Neutrophil (primary cell): ENCODE data around the gene RHOH.
A peak's percentile ranks its signal among the peaks of the same experiment; 100 is the strongest.

ENCODE experiments used
- H3K27ac ChIP-seq: fragments of 200-600 bp; sonication (generic); 2 replicates; pipeline ENCODE4 v1.5.1; 2016; ENCODE audit warnings: mild to moderate bottlenecking, moderate library complexity
- H3K27me3 ChIP-seq: fragments of 200-600 bp; sonication (generic); 2 replicates; pipeline ENCODE4 v1.6.0; 2016; ENCODE audit warnings: mild to moderate bottlenecking
- H3K36me3 ChIP-seq: fragments of 200-600 bp; sonication (generic); 2 replicates; pipeline ENCODE4 v1.5.1; 2017
- H3K4me1 ChIP-seq, 2 experiments: fragments of 200-600 bp in 1 of 2; sonication (generic) in 1 of 2; 1 replicate in 1 of 2; 2 replicates in 1 of 2; pipeline versions ENCODE4 v1.5.1 to v1.6.1; 2013 to 2016; ENCODE audit warnings: low read depth in 1 of 2, low read length in 1 of 2, mild to moderate bottlenecking in 1 of 2, moderate library complexity in 1 of 2; ENCODE audit not compliant: control insufficient read depth in 1 of 2, insufficient read depth in 1 of 2
- H3K4me3 ChIP-seq, 2 experiments: fragments of 200-600 bp in 1 of 2; sonication (generic) in 1 of 2; 1 replicate in 1 of 2; 2 replicates in 1 of 2; pipeline ENCODE4 v1.5.1; 2013 to 2016; ENCODE audit warnings: low read depth in 1 of 2, low read length in 1 of 2, mild to moderate bottlenecking in 1 of 2, moderate library complexity in 1 of 2
- H3K9me3 ChIP-seq: fragments of 200-600 bp; sonication (generic); 2 replicates; pipeline ENCODE4 v1.5.1; 2016
- TF ChIP-seq, protein P1 (sequence below): fragments of 200-600 bp; sonication (generic); IDR thresholded peaks from 2 replicates; pipeline ENCODE4 v1.5.1; 2016; ENCODE audit warnings: antibody characterized with exemption

RHOH gene

GRCh38 chr4:40197879-40198689, 1.3 kb downstream of the RHOH start:
- Histone ChIP-seq H3K27ac (peak overlapping the region; percentile 82), H3K4me1 (peaks cover 75 to 78% of the 10 kb centered on the region in 2 experiments), H3K27me3 (no peaks in the 10 kb centered on the region), H3K9me3 (no peaks in the 10 kb centered on the region), H3K4me3 (peak overlapping the region; percentile 55 to 63), H3K36me3 (no peaks in the 10 kb centered on the region)
- TF ChIP-seq, protein P1, sequence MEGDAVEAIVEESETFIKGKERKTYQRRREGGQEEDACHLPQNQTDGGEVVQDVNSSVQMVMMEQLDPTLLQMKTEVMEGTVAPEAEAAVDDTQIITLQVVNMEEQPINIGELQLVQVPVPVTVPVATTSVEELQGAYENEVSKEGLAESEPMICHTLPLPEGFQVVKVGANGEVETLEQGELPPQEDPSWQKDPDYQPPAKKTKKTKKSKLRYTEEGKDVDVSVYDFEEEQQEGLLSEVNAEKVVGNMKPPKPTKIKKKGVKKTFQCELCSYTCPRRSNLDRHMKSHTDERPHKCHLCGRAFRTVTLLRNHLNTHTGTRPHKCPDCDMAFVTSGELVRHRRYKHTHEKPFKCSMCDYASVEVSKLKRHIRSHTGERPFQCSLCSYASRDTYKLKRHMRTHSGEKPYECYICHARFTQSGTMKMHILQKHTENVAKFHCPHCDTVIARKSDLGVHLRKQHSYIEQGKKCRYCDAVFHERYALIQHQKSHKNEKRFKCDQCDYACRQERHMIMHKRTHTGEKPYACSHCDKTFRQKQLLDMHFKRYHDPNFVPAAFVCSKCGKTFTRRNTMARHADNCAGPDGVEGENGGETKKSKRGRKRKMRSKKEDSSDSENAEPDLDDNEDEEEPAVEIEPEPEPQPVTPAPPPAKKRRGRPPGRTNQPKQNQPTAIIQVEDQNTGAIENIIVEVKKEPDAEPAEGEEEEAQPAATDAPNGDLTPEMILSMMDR = no peak

- Histone ChIP-seq H3K9me3 (no peaks in the 10 kb centered on the region), H3K4me1 (peaks cover 78 to 85% of the 10 kb centered on the region in 2 experiments), H3K4me3 (peak overlapping the region; percentile 56 to 62), H3K27me3 (no peaks in the 10 kb centered on the region), H3K27ac (peak overlapping the region; percentile 82), H3K36me3 (no peaks in the 10 kb centered on the region)
- TF ChIP-seq, protein P1 = no peak
Observed at GRCh38 chr4:40199179-40199670, 2.4 kb downstream of the RHOH start.

DNA sequence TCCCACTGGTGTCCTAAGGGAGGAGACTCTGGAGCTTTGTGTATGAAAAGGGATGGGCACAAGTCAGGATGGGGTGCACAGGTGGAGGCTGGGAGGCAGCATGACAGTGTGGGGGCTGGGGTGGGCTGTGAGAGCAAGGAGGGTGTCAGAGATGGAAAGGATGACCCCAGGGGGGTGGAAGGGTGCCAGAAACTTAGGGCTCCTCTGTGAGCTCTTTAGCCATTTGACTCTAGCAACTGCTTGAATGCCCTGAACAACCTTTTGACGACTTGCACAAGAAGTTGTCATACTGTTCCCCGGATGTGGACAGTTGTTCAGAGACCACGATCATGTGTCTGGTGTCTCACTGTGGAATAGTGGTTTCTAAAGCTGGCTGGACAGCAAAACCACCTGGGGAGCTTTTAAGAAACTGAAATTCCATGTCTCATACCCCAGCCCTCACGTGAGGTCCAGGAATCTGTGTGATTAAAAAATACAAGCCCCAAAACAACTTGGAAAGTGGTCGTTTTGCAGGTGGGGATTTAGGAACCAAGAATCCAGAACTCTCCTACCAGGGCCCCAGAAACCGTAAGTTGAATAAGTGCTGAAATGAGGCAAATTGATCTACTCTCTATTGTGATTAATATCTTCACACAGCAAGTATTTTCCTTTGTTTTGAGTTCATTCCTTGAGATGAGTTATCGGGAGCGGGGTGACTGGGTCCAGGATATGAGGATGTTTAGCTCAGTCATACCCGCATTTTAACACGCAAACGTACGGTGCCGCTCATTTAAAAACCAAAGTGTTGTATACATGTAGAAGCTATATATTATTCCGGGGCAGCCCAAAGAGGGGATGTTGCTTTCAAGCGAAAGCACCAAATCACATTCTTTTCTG, 3.4 kb downstream of the RHOH start:
- Histone ChIP-seq H3K27me3 (no peaks in the 10 kb centered on the region), H3K9me3 (no peaks in the 10 kb centered on the region), H3K27ac (peak overlapping the region; percentile 82), H3K4me1 (peaks cover 88 to 89% of the 10 kb centered on the region in 2 experiments), H3K4me3 (peak overlapping the region; percentile 56 to 62), H3K36me3 (no peaks in the 10 kb centered on the region)
- TF ChIP-seq, protein P1 = no peak

- Histone ChIP-seq H3K4me3 (peak overlapping the region; percentile 56 to 62), H3K9me3 (no peaks in the 10 kb centered on the region), H3K27ac (peak overlapping the region; percentile 82), H3K36me3 (no peaks in the 10 kb centered on the region), H3K27me3 (no peaks in the 10 kb centered on the region), H3K4me1 (peaks cover 96 to 97% of the 10 kb centered on the region in 2 experiments)
- TF ChIP-seq, protein P1 = no peak
Observed at GRCh38 chr4:40200875-40201801, 4.3 kb downstream of the RHOH start.

DNA sequence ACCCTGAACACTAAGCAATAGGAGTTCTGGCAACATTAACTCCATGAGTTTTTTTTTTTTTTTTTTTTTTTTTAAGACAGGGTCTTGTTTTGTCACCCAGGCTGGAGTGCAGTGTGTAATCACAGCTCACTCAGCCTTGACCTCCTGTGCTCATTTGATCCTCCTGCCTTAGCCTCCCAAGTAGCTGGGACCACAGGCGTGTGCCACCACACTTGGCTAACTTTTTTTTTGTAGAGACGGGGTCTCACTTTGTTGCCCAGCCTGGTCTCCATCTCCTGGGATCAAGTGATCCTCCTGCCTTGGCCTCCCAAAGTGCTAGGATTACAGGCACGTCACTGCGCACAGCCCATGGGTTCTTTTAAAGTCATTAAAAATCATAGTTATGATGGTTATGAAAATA, 5.1 kb downstream of the RHOH start:
- Histone ChIP-seq H3K9me3 (no peaks in the 10 kb centered on the region), H3K27ac (peak overlapping the region; percentile 82), H3K27me3 (no peaks in the 10 kb centered on the region), H3K4me3 (no peak overlapping the region), H3K36me3 (no peaks in the 10 kb centered on the region), H3K4me1 (peaks cover 96 to 97% of the 10 kb centered on the region in 2 experiments)
- TF ChIP-seq, protein P1 = no peak
